Measurements from ENCODE around the gene ZC3HAV1.
"Not testable (repeated sequence)": the region's sequence is repeated elsewhere in the genome, so short reads cannot be mapped to it uniquely, and the experiment has no call there.

The ZC3HAV1 gene

GRCh38 chr7:139084709-139085108, 24.8 kb downstream of the ZC3HAV1 start:
- no peak for DNase-seq

GRCh38 chr7:139081584-139081983, 27.9 kb downstream of the ZC3HAV1 start:
- no peak for DNase-seq

GRCh38 chr7:139080905-139081304, 28.6 kb downstream of the ZC3HAV1 start:
- DNase-seq: no peak

GRCh38 chr7:139079861-139080260, 29.7 kb downstream of the ZC3HAV1 start:
- no peak for DNase-seq

- peak; percentile 20 for DNase-seq
Observed at GRCh38 chr7:139078911-139079310, 30.6 kb downstream of the ZC3HAV1 start.

GRCh38 chr7:139078399-139078798, 31.1 kb downstream of the ZC3HAV1 start:
- no peak for DNase-seq

- DNase-seq: not testable (repeated sequence)
Observed at GRCh38 chr7:139077706-139078105, 31.8 kb downstream of the ZC3HAV1 start.

- DNase-seq: no peak
Observed at GRCh38 chr7:139075871-139076686, 33.4 kb downstream of the ZC3HAV1 start.

GRCh38 chr7:139075031-139075652, 34.4 kb downstream of the ZC3HAV1 start:
- peak; percentile 70 for DNase-seq

- DNase-seq: no peak
Observed at GRCh38 chr7:139072796-139073195, 36.7 kb downstream of the ZC3HAV1 start.

- DNase-seq: no peak
Observed at GRCh38 chr7:139071680-139072079, 37.8 kb downstream of the ZC3HAV1 start.

- DNase-seq: no peak
Observed at GRCh38 chr7:139068544-139069399, 40.7 kb downstream of the ZC3HAV1 start.

- no peak for DNase-seq
Observed at GRCh38 chr7:139066315-139066714, 43.2 kb downstream of the ZC3HAV1 start.

- DNase-seq: no peak
Observed at GRCh38 chr7:139065323-139065722, 44.2 kb downstream of the ZC3HAV1 start.

- no peak for DNase-seq
Observed at GRCh38 chr7:139061416-139061815, 48.1 kb downstream of the ZC3HAV1 start.

GRCh38 chr7:139060695-139061237, 48.8 kb downstream of the ZC3HAV1 start:
- no peak for DNase-seq

GRCh38 chr7:139059905-139060304, 49.6 kb downstream of the ZC3HAV1 start:
- no peak for DNase-seq

- DNase-seq: no peak
Observed at GRCh38 chr7:139058943-139059342, 50.6 kb downstream of the ZC3HAV1 start.

GRCh38 chr7:139055674-139056073, 53.8 kb downstream of the ZC3HAV1 start:
- DNase-seq: no peak

GRCh38 chr7:139054656-139055055, 54.9 kb downstream of the ZC3HAV1 start:
- not testable (repeated sequence) for DNase-seq

- no peak for DNase-seq
Observed at GRCh38 chr7:139054101-139054500, 55.4 kb downstream of the ZC3HAV1 start.

GRCh38 chr7:139051655-139052054, 57.9 kb downstream of the ZC3HAV1 start:
- no peak for DNase-seq

GRCh38 chr7:139049936-139050335, 59.6 kb downstream of the ZC3HAV1 start:
- no peak for DNase-seq

Data from stimulated activated CD8-positive, alpha-beta memory T cell treated with anti-CD3 and anti-CD28 coated beads, Interleukin-4, amount 100 ng/mL, for 48 hours (primary cell).